ENCODE data around the gene EFNA5.

- TF ChIP-seq CTCF (IDR thresholded peaks at IDR 0.05), result no peak
- no peak for TF ChIP-seq POLR2A (IDR thresholded peaks at IDR 0.05)
Measured at GRCh38 chr5:107340631-107341030, 330.1 kb downstream of the EFNA5 start.

Measured in vagina (tissue), 2 donors.